Kidney (tissue), 14 donors: ENCODE data around the gene ANXA2R. TPM values are rescaled to one million over a fixed set of nuclear protein-coding genes. Genes with fewer than 3 reads are reported as not detected.

Experiments used
- DNase-seq, 5 donors: peaks; one replicate each; pipeline ENCODE4 v3.0.0-alpha.2; 2013 to 2020
- FAIRE-seq: peaks from 2 replicates; lab custom pipeline; 2012; peaks lifted over from hg19 to GRCh38; lab: Jason Lieb, UNC
- H3K27ac ChIP-seq, 2 donors: one replicate each; pipeline ENCODE4 v1.7.0; 2013; ENCODE audit warnings: low read depth in 2 of 2, low read length in 2 of 2, inconsistent platforms in 1 of 2
- H3K27me3 ChIP-seq: one replicate; pipeline ENCODE4 v1.7.1; 2013; ENCODE audit warnings: low read length, inconsistent platforms; ENCODE audit not compliant: control insufficient read depth, insufficient read depth
- H3K36me3 ChIP-seq, 3 donors: one replicate each; pipeline versions ENCODE4 v1.7.0 to v1.7.1; 2013; ENCODE audit warnings: low read length in 3 of 3, control low read depth in 1 of 3, inconsistent platforms in 1 of 3; ENCODE audit not compliant: insufficient read depth in 3 of 3, control insufficient read depth in 2 of 3
- H3K4me1 ChIP-seq, 3 donors: one replicate each; pipeline versions ENCODE4 v1.7.0 to v1.7.1; 2013; ENCODE audit warnings: low read length in 3 of 3, inconsistent platforms in 1 of 3, low read depth in 1 of 3; ENCODE audit not compliant: control insufficient read depth in 2 of 3, insufficient read depth in 2 of 3
- H3K4me3 ChIP-seq, 3 donors: one replicate each; pipeline versions ENCODE4 v1.7.0 to v1.8.1; 2013; ENCODE audit warnings: low read length in 3 of 3, control low read depth in 1 of 3, inconsistent platforms in 1 of 3
- H3K9ac ChIP-seq, 3 donors: one replicate each; pipeline versions ENCODE4 v1.7.0 to v1.7.1; 2013; ENCODE audit warnings: low read length in 3 of 3, control low read depth in 1 of 3, inconsistent platforms in 1 of 3
- H3K9me3 ChIP-seq, 3 donors: one replicate each; pipeline versions ENCODE4 v1.7.0 to v1.7.1; 2013; ENCODE audit warnings: low read length in 3 of 3, control low read depth in 1 of 3, inconsistent platforms in 1 of 3; ENCODE audit not compliant: control insufficient read depth in 2 of 3, insufficient read depth in 1 of 3
- intact Hi-C: fragments of 100-400 bp; cut with DNase I; formaldehyde crosslinking; loops from one replicate; pipeline ENCODE4 v1.11.1; 2022
- polyA plus RNA-seq: library from polyadenylated mRNA; stranded (reverse); fragments of 350-450 nt; fragmentation: Illumina TruSeq; extraction: RNeasy Lipid Tissue Mini Kit (QIAGEN cat#74804); gene quantifications from one replicate; pipeline ENCODE4 v1.2.3, GENCODE V29; 2014; ENCODE audit warnings: low read depth, low replicate concordance; ENCODE audit not compliant: insufficient read depth
- total RNA-seq: library from RNA; stranded (reverse); fragmentation: NEBNext Ultra II Directional; extraction: Animal tissue kit (Norgen Biotek cat#: 25700); gene quantifications from one replicate; pipeline ENCODE4 v1.2.1, GENCODE V29; 2021
- TF ChIP-seq, protein P1 (sequence below): IDR thresholded peaks from 3 replicates; pipeline ENCODE4 v1.5.1; 2012; ENCODE audit warnings: mild to moderate bottlenecking, moderate library complexity, borderline replicate concordance; ENCODE audit not compliant: insufficient read depth; ENCODE audit errors: extremely low read depth
- donor health status: control.
- donor health status: control.
- donor health status: control.
- donor health status: control.
- donor health status: control.
- donor health status: DM: yes; HTN: yes; CAD: no.
- donor health status: Normal renal cell carcinoma (clear cell type).

ANXA2R gene
- total and polyA plus RNA-seq, 2 donors from 2014 or later = 2.0 to 4.6 TPM

GRCh38 chr5:43017428-43017815, 22.7 kb downstream of the ANXA2R start:
- no peaks in the 10 kb centered on the region for H3K4me1 ChIP-seq
- DNase-seq (peak in 2 of 5 donors; percentile 16 to 76), FAIRE-seq (no peak)
- H3K4me3 ChIP-seq = peak overlapping the region; percentile 2 to 56 (median 52)
- peak overlapping the region; percentile 87 to 88 for H3K27ac ChIP-seq
- H3K27me3 ChIP-seq = peaks cover 66% of the 10 kb centered on the region
- intact Hi-C loops = no loop called here
- peaks cover 0 to 7% (median 0%) of the 10 kb centered on the region in 3 donors for H3K9me3 ChIP-seq
- TF ChIP-seq, protein P1, sequence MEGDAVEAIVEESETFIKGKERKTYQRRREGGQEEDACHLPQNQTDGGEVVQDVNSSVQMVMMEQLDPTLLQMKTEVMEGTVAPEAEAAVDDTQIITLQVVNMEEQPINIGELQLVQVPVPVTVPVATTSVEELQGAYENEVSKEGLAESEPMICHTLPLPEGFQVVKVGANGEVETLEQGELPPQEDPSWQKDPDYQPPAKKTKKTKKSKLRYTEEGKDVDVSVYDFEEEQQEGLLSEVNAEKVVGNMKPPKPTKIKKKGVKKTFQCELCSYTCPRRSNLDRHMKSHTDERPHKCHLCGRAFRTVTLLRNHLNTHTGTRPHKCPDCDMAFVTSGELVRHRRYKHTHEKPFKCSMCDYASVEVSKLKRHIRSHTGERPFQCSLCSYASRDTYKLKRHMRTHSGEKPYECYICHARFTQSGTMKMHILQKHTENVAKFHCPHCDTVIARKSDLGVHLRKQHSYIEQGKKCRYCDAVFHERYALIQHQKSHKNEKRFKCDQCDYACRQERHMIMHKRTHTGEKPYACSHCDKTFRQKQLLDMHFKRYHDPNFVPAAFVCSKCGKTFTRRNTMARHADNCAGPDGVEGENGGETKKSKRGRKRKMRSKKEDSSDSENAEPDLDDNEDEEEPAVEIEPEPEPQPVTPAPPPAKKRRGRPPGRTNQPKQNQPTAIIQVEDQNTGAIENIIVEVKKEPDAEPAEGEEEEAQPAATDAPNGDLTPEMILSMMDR = no peak
- no peaks in the 10 kb centered on the region for H3K36me3 ChIP-seq
- H3K9ac ChIP-seq = peak overlapping the region in 2 of 3 donors; percentile 8 to 38

GRCh38 chr5:43016217-43016779, 23.8 kb downstream of the ANXA2R start:
- H3K9me3 ChIP-seq = peaks cover 0 to 7% (median 0%) of the 10 kb centered on the region in 3 donors
- no peaks in the 10 kb centered on the region for H3K4me1 ChIP-seq
- intact Hi-C loops = no loop called here
- TF ChIP-seq, protein P1 = no peak
- H3K27me3 ChIP-seq = peaks cover 60% of the 10 kb centered on the region
- H3K36me3 ChIP-seq = no peaks in the 10 kb centered on the region
- no peak overlapping the region for H3K9ac ChIP-seq
- FAIRE-seq (no peak), DNase-seq (no peak)
- H3K4me3 ChIP-seq = no peak overlapping the region
- H3K27ac ChIP-seq = no peak overlapping the region

DNA sequence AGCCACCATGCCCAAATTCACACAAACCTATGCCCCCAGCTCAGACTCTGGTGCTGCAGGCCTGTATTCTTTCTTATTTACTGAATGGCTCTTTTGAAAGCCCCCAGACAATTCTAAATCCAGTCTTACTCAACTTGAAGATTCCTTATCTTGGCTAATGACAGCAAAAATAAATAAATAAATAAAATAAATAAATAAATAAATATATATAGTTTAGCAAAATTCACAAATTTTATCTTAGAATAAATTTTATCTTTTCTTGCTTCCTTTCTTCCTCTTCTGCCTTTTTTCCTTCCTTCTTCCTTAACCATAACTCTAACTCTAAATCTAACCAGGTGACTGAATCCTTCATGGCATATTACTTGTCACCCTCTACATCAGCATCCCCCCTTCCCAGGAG, 25.6 kb downstream of the ANXA2R start:
- H3K4me1 ChIP-seq = no peaks in the 10 kb centered on the region
- TF ChIP-seq, protein P1 = no peak
- H3K9me3 ChIP-seq = peaks cover 0 to 2% (median 0%) of the 10 kb centered on the region in 3 donors
- intact Hi-C loops = no loop called here
- no peak overlapping the region for H3K4me3 ChIP-seq
- peaks cover 59% of the 10 kb centered on the region for H3K27me3 ChIP-seq
- no peak overlapping the region for H3K27ac ChIP-seq
- DNase-seq (no peak), FAIRE-seq (no peak)
- H3K9ac ChIP-seq = no peak overlapping the region
- H3K36me3 ChIP-seq = no peaks in the 10 kb centered on the region

DNA sequence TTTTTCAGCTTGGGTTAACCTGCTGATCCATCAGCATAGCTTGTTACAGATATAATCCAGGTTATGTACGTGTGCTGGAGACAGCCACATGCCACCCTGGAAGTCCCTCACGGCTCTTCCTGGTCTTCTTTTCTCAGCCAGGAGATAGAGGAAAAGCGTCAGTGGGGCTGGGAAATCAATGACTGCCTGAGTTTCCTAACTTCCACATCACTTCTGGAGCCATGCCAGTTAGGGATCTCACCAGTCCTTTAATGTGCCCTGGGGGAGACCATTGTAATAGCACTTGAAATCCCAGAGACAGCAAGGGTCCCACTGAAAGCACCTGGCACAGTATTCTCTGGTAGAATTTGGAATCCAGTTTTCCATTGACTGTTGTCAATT, 29.2 kb downstream of the ANXA2R start:
- no peak for DNase-seq
- H3K27me3 ChIP-seq = peaks cover 62% of the 10 kb centered on the region
- H3K9ac ChIP-seq = no peak overlapping the region
- no peak overlapping the region for H3K27ac ChIP-seq
- H3K4me1 ChIP-seq = no peaks in the 10 kb centered on the region
- no peak for FAIRE-seq
- intact Hi-C loops = no loop called here
- H3K36me3 ChIP-seq = no peaks in the 10 kb centered on the region
- TF ChIP-seq, protein P1 = no peak
- H3K4me3 ChIP-seq = no peak overlapping the region
- no peaks in the 10 kb centered on the region for H3K9me3 ChIP-seq
